HepG2 (cell line): Measurements from ENCODE around the gene ABCC1. TPM values are rescaled to one million over a fixed set of nuclear protein-coding genes. Genes with fewer than 3 reads are reported as not detected.

Source experiments
- ATF7-NPFF ChIP-seq: sonication (generic); formaldehyde crosslinking; IDR thresholded peaks from 2 replicates; pipeline ENCODE4 v1.8.1; 2023; ENCODE audit warnings: mild to moderate bottlenecking, low read depth, missing genetic modification reagents, moderate library complexity
- BCL3 ChIP-seq: sonication (generic); formaldehyde crosslinking; IDR thresholded peaks from 2 replicates; pipeline ENCODE4 v1.5.1; 2020; ENCODE audit warnings: mild to moderate bottlenecking, missing genetic modification reagents, moderate library complexity
- CBX2 ChIP-seq, 2 experiments: fragments of 200-600 bp in 1 of 2; sonication (generic); formaldehyde crosslinking in 1 of 2; IDR thresholded peaks; 2 replicates each; pipeline versions ENCODE4 v1.7.0 to v1.8.1; 2018 to 2022; ENCODE audit warnings: low read depth in 2 of 2, low read length in 1 of 2, mild to moderate bottlenecking in 1 of 2, missing genetic modification reagents in 1 of 2
- GABPB1 ChIP-seq: IDR thresholded peaks from 2 replicates; pipeline ENCODE4 v1.6.1; 2016; ENCODE audit warnings: mild to moderate bottlenecking, missing genetic modification reagents, moderate library complexity, missing compliant biosample characterization
- HES4 ChIP-seq: sonication (generic); formaldehyde crosslinking; IDR thresholded peaks from 2 replicates; pipeline ENCODE4 v1.9.0; 2021; ENCODE audit warnings: mild to moderate bottlenecking, missing genetic modification reagents, borderline replicate concordance
- HNF4G ChIP-seq, 2 experiments: sonication (generic) in 1 of 2; formaldehyde crosslinking in 1 of 2; IDR thresholded peaks; 2 replicates each; pipeline versions ENCODE4 v1.4.0 to v1.6.1; 2011 to 2020; ENCODE audit warnings: borderline replicate concordance in 2 of 2, low read depth in 2 of 2, mild to moderate bottlenecking in 2 of 2, low read length in 1 of 2, missing genetic modification reagents in 1 of 2, moderate library complexity in 1 of 2
- IRF2 ChIP-seq: IDR thresholded peaks from 2 replicates; pipeline ENCODE4 v1.6.1; 2018; ENCODE audit warnings: missing genetic modification reagents, missing compliant biosample characterization
- IRF9 ChIP-seq: sonication (generic); formaldehyde crosslinking; IDR thresholded peaks from 2 replicates; pipeline ENCODE4 v1.8.0; 2022; ENCODE audit warnings: missing genetic modification reagents, mild to moderate bottlenecking, borderline replicate concordance
- KAT7 ChIP-seq: IDR thresholded peaks from 2 replicates; pipeline ENCODE4 v1.6.1; 2018; ENCODE audit warnings: borderline replicate concordance, missing compliant biosample characterization
- MXD3 ChIP-seq: IDR thresholded peaks from 2 replicates; pipeline ENCODE4 v1.6.1; 2016; ENCODE audit warnings: mild to moderate bottlenecking, missing biosample characterization, missing genetic modification reagents
- PATZ1 ChIP-seq: sonication (generic); formaldehyde crosslinking; IDR thresholded peaks from 2 replicates; pipeline ENCODE4 v1.4.0; 2020; ENCODE audit warnings: missing genetic modification reagents
- TEAD2 ChIP-seq: sonication (generic); formaldehyde crosslinking; IDR thresholded peaks from 2 replicates; pipeline ENCODE4 v1.9.0; 2021; ENCODE audit warnings: missing genetic modification reagents
- ZBTB20 ChIP-seq: sonication (generic); formaldehyde crosslinking; IDR thresholded peaks from 2 replicates; pipeline ENCODE4 v1.8.1; 2023; ENCODE audit warnings: missing genetic modification reagents, low read depth, mild to moderate bottlenecking, borderline replicate concordance
- ZNF292 ChIP-seq: sonication (generic); formaldehyde crosslinking; IDR thresholded peaks from 2 replicates; pipeline ENCODE4 v1.8.1; 2022; ENCODE audit warnings: mild to moderate bottlenecking, low read depth, missing genetic modification reagents, borderline replicate concordance
- ZNF343 ChIP-seq: sonication (generic); formaldehyde crosslinking; IDR thresholded peaks from 2 replicates; pipeline ENCODE4 v1.4.0; 2020; ENCODE audit warnings: mild to moderate bottlenecking, missing genetic modification reagents
- ZNF350 ChIP-seq: sonication (generic); formaldehyde crosslinking; IDR thresholded peaks from 2 replicates; pipeline ENCODE4 v1.4.0; 2020; ENCODE audit warnings: mild to moderate bottlenecking, low read depth, missing genetic modification reagents, borderline replicate concordance
- ZNF512B ChIP-seq: sonication (generic); formaldehyde crosslinking; IDR thresholded peaks from 2 replicates; pipeline ENCODE4 v1.5.1; 2020; ENCODE audit warnings: missing genetic modification reagents, mild to moderate bottlenecking, borderline replicate concordance
- ZNF777 ChIP-seq: sonication (generic); formaldehyde crosslinking; IDR thresholded peaks from 2 replicates; pipeline ENCODE4 v1.4.0; 2020; ENCODE audit warnings: missing genetic modification reagents
- ZNF883 ChIP-seq: sonication (generic); formaldehyde crosslinking; IDR thresholded peaks from 2 replicates; pipeline ENCODE4 v1.5.1; 2020; ENCODE audit warnings: mild to moderate bottlenecking, missing genetic modification reagents; ENCODE audit errors: not compliant biosample characterization
- polyA plus RNA-seq, 8 experiments: library from polyadenylated mRNA; depleted of rRNA in 3 of 8; stranded (reverse) in 7 of 8; unstranded in 1 of 8; fragments of >200 nt; fragmentation: Illumina TruSeq in 4 of 8; extraction: Trizol in 4 of 8; gene quantifications; 2 replicates each; pipeline versions ENCODE4 v1.2.1 to v1.2.3, GENCODE V29; 2011 to 2016; ENCODE audit warnings: low read depth in 4 of 8, missing spikeins in 1 of 8, mixed read lengths in 1 of 8; ENCODE audit not compliant: insufficient read depth in 1 of 8
- total RNA-seq, 5 experiments: library from RNA; depleted of rRNA; stranded (reverse); fragments of >200 nt; fragmentation: Illumina TruSeq; extraction: Trizol; gene quantifications; 2 replicates each; pipeline ENCODE4 v1.2.3, GENCODE V29; 2016; ENCODE audit warnings: low read depth in 1 of 5

Gene ABCC1
- total and polyA plus RNA-seq, 2 of the 13 experiments (the other 11 are each of a cell fraction or from before 2014, with no cell fraction given): 13.0 to 30.6 TPM

- TF ChIP-seq ZNF292 (CRISPR knock-in tag) (no peak), ZNF350 (CRISPR knock-in tag) (no peak), IRF2 (CRISPR knock-in tag) (peak; percentile 38; the same call in 1 of the 2 replicates), IRF9 (CRISPR knock-in tag) (peak; percentile 83; the same call in 1 of the 2 replicates), ZNF512B (peak; percentile 72; the same call in 1 of the 2 replicates), ZNF343 (CRISPR knock-in tag) (no peak), ATF7-NPFF (no peak), HNF4G (IDR thresholded peaks at IDR 0.05; ENCODE audit: borderline replicate concordance, low read depth, low read length) (no peak), HNF4G (CRISPR knock-in tag; IDR thresholded peaks at IDR 0.05; ENCODE audit: borderline replicate concordance, low read depth) (no peak), BCL3 (CRISPR knock-in tag) (0 out of 2 replicates have a peak, but pooled peaks have one; percentile 44), GABPB1 (CRISPR knock-in tag) (0 out of 2 replicates have a peak, but pooled peaks have one; percentile 11), HES4 (no peak), MXD3 (CRISPR knock-in tag) (peak; percentile 63; the same call in 1 of the 2 replicates), PATZ1 (CRISPR knock-in tag) (peak; percentile 49; the same call in 1 of the 2 replicates), ZNF883 (CRISPR knock-in tag) (peak; percentile 62), ZBTB20 (peak; percentile 73; the same call in 1 of the 2 replicates), TEAD2 (no peak), ZNF777 (CRISPR knock-in tag) (peak; percentile 33; the same call in 1 of the 2 replicates), KAT7 (peak; percentile 59), CBX2 (IDR thresholded peaks at IDR 0.05; ENCODE audit: low read depth, low read length) (no peak), CBX2 (CRISPR knock-in tag; IDR thresholded peaks at IDR 0.05; ENCODE audit: low read depth) (no peak)
Measured at GRCh38 chr16:15950161-15950854, 892 bp downstream of the ABCC1 start (continued).
